WTC11 (cell line): ENCODE data around the gene EEFSEC.

Experiments used
- CREB1 ChIP-seq: sonication (generic); formaldehyde crosslinking; IDR thresholded peaks from 2 replicates; pipeline ENCODE4 v1.8.0; 2023; ENCODE audit warnings: mild to moderate bottlenecking, missing genetic modification reagents
- CREM ChIP-seq: sonication (generic); formaldehyde crosslinking; IDR thresholded peaks from 2 replicates; pipeline ENCODE4 v1.8.1; 2022; ENCODE audit warnings: mild to moderate bottlenecking, missing genetic modification reagents, moderate library complexity
- CTCF ChIP-seq: fragments of 200-600 bp; IDR thresholded peaks from 2 replicates; pipeline ENCODE4 v1.8.0; 2022; ENCODE audit warnings: antibody characterized with exemption
- FOXK1 ChIP-seq: sonication (generic); formaldehyde crosslinking; IDR thresholded peaks from 2 replicates; pipeline ENCODE4 v1.8.0; 2022; ENCODE audit warnings: mild to moderate bottlenecking, moderate library complexity, missing genetic modification reagents
- NR1H2 ChIP-seq: sonication (generic); formaldehyde crosslinking; IDR thresholded peaks from 2 replicates; pipeline ENCODE4 v1.9.0; 2021; ENCODE audit warnings: mild to moderate bottlenecking, moderate library complexity, missing genetic modification reagents
- TCF7 ChIP-seq: sonication (generic); formaldehyde crosslinking; IDR thresholded peaks from 2 replicates; pipeline ENCODE4 v1.8.0; 2022; ENCODE audit warnings: mild to moderate bottlenecking, low read depth, missing genetic modification reagents, moderate library complexity
- USF2 ChIP-seq: sonication (generic); formaldehyde crosslinking; IDR thresholded peaks from 2 replicates; pipeline ENCODE4 v1.8.1; 2023; ENCODE audit warnings: mild to moderate bottlenecking, missing genetic modification reagents, moderate library complexity
- ZBTB21 ChIP-seq: sonication (generic); formaldehyde crosslinking; IDR thresholded peaks from 2 replicates; pipeline ENCODE4 v1.8.1; 2023; ENCODE audit warnings: mild to moderate bottlenecking, missing genetic modification reagents, borderline replicate concordance

- no peak for TF ChIP-seq USF2 (CRISPR knock-in tag)
- no peak for TF ChIP-seq CTCF
- no peak for TF ChIP-seq TCF7 (CRISPR knock-in tag)
- no peak for TF ChIP-seq NR1H2 (CRISPR knock-in tag)
- TF ChIP-seq CREB1 (CRISPR knock-in tag), result no peak
- TF ChIP-seq CREM (CRISPR knock-in tag), result no peak
- TF ChIP-seq FOXK1 (CRISPR knock-in tag), result no peak
- no peak for TF ChIP-seq ZBTB21 (CRISPR knock-in tag)
Measured at GRCh38 chr3:128253150-128253549, 99.9 kb downstream of the EEFSEC start.
